Stomach smooth muscle (tissue), 2 donors: ENCODE results near the gene GLUD2.
"Not testable (repeated sequence)": the region's sequence is repeated elsewhere in the genome, so short reads cannot be mapped to it uniquely, and the experiment has no call there.

Experiments used
- H3K27ac ChIP-seq: one replicate; pipeline ENCODE4 v1.7.0; 2013; ENCODE audit warnings: mild to moderate bottlenecking, low read length, inconsistent platforms
- H3K27me3 ChIP-seq, 2 donors: one replicate each; pipeline ENCODE4 v1.7.0; 2013; ENCODE audit warnings: low read length in 2 of 2; ENCODE audit not compliant: insufficient read depth in 2 of 2, control insufficient read depth in 1 of 2
- H3K36me3 ChIP-seq, 2 donors: one replicate each; pipeline ENCODE4 v1.7.0; 2013; ENCODE audit warnings: low read length in 2 of 2; ENCODE audit not compliant: control insufficient read depth in 2 of 2, insufficient read depth in 2 of 2
- H3K4me1 ChIP-seq: one replicate; pipeline ENCODE4 v1.7.0; 2013; ENCODE audit warnings: low read length; ENCODE audit not compliant: control insufficient read depth, insufficient read depth
- H3K4me3 ChIP-seq, 2 donors: one replicate each; pipeline ENCODE4 v1.7.0; 2013; ENCODE audit warnings: low read length in 2 of 2
- H3K9ac ChIP-seq, 2 donors: one replicate each; pipeline ENCODE4 v1.7.0; 2013; ENCODE audit warnings: low read length in 2 of 2, mild to moderate bottlenecking in 1 of 2
- H3K9me3 ChIP-seq, 2 donors: one replicate each; pipeline ENCODE4 v1.7.0; 2013; ENCODE audit warnings: low read length in 2 of 2; ENCODE audit not compliant: control insufficient read depth in 2 of 2
- donor health status: healthy.
- donor health status: Pancreatic carcinoma.

The GLUD2 gene

GRCh38 chrX:121047441-121048419 is at the start of gene GLUD2:
TSS of gene GLUD2 (plus strand) at chrX:121047610. CDS start at chrX:121047685, 75 bp downstream.
- H3K27me3 ChIP-seq, H3K36me3 ChIP-seq: not testable (repeated sequence)

GRCh38 chrX:120999413-120999812 is 48.0 kb upstream of the GLUD2 start:
- Histone ChIP-seq H3K4me3 (no peak overlapping the region), H3K27ac (no peak overlapping the region), H3K9me3 (no peaks in the 10 kb centered on the region), H3K4me1 (no peaks in the 10 kb centered on the region), H3K36me3 (no peaks in the 10 kb centered on the region), H3K9ac (no peak overlapping the region), H3K27me3 (no peaks in the 10 kb centered on the region)

More at GRCh38 chrX:121047441-121048419, at the start of gene GLUD2:
- not testable (repeated sequence) for H3K9me3 ChIP-seq, H3K4me1 ChIP-seq, H3K9ac ChIP-seq, H3K27ac ChIP-seq
- peak within 1 kb of the TSS in 1 of 2 donors; percentile 44 for H3K4me3 ChIP-seq

DNA sequence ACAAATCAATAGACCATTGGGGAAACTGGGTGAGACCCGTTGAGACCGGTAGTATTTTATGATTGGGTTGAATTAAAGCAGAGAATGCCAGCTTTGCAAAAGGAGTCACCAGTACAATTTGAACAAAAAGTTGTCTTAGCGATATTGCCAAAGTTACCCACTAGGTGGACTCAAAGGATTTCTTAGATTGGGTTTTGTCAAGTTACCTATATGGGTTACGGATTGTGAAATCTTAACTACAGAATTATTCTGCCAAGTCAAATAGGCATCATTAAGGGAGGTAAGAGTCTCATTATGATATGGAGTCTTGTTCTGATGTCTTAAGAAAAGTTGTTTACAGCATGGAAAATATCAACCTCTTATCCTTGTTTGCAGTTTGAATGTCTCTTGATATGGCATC is 46.8 kb upstream of the GLUD2 start:
- Histone ChIP-seq H3K4me1 (no peaks in the 10 kb centered on the region), H3K9ac (no peak overlapping the region), H3K4me3 (no peak overlapping the region), H3K9me3 (no peaks in the 10 kb centered on the region), H3K27ac (no peak overlapping the region), H3K27me3 (no peaks in the 10 kb centered on the region), H3K36me3 (no peaks in the 10 kb centered on the region)

GRCh38 chrX:121008920-121009319 is 38.5 kb upstream of the GLUD2 start:
- Histone ChIP-seq H3K27ac (no peak overlapping the region), H3K27me3 (no peaks in the 10 kb centered on the region), H3K4me3 (no peak overlapping the region), H3K9ac (no peak overlapping the region), H3K4me1 (no peaks in the 10 kb centered on the region), H3K36me3 (no peaks in the 10 kb centered on the region), H3K9me3 (no peaks in the 10 kb centered on the region)

GRCh38 chrX:121009764-121010163 is 37.6 kb upstream of the GLUD2 start:
- Histone ChIP-seq H3K4me3 (no peak overlapping the region), H3K9me3 (no peaks in the 10 kb centered on the region), H3K4me1 (no peaks in the 10 kb centered on the region), H3K36me3 (no peaks in the 10 kb centered on the region), H3K27ac (no peak overlapping the region), H3K9ac (no peak overlapping the region), H3K27me3 (peaks cover 0 to 1% of the 10 kb centered on the region in 2 donors)

DNA sequence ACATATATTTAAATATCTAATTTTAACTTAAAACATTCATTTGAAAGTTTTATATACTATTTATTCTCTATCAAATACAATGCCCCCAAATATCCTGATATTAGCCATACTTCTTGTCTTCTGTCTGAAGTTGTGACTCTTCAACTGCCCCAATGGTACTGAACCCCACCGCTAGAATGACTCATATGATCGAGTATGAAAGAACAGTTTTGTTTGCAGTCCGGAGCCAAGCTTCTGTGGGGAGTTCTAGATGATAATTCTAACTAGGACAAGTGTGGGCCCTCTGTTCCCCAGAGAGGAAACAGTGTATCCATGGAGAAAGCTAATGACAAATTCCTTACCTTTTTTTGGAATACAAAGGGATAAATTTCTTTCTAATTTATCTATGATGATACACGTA is 37.2 kb upstream of the GLUD2 start:
- Histone ChIP-seq H3K9ac (no peak overlapping the region), H3K27ac (no peak overlapping the region), H3K4me3 (no peak overlapping the region), H3K36me3 (no peaks in the 10 kb centered on the region), H3K9me3 (no peaks in the 10 kb centered on the region), H3K4me1 (no peaks in the 10 kb centered on the region), H3K27me3 (peaks cover 0 to 2% of the 10 kb centered on the region in 2 donors)

DNA sequence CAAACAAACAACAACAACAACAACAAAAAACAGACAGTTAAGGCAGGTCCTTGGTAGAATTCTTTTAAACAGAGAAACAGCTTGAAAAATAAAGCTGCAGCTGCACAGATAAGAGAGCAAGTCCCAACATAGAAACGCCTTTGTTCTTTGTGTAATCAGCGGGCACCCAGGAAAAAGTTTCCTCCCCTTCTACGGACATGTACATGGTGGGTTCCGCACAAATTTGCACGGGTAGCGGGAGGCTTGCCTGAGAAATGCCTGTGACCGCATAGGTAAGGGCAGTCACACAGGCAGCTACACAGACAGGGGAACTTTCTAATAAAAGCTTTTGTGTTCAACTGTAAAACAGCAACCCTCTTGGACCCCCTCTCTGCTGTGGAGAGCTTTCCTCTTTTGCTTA is 36.2 kb upstream of the GLUD2 start:
- no peak overlapping the region for H3K9ac ChIP-seq
- H3K27me3 ChIP-seq, result peaks cover 0 to 2% of the 10 kb centered on the region in 2 donors
- H3K36me3 ChIP-seq, result no peaks in the 10 kb centered on the region
- H3K4me3 ChIP-seq, result no peak overlapping the region
- H3K9me3 ChIP-seq, result no peaks in the 10 kb centered on the region
- H3K4me1 ChIP-seq, result no peaks in the 10 kb centered on the region
- no peak overlapping the region for H3K27ac ChIP-seq

- Histone ChIP-seq H3K36me3 (no peaks in the 10 kb centered on the region), H3K9me3 (no peaks in the 10 kb centered on the region), H3K9ac (no peak overlapping the region), H3K4me1 (no peaks in the 10 kb centered on the region), H3K27me3 (peaks cover 0 to 2% of the 10 kb centered on the region in 2 donors), H3K4me3 (no peak overlapping the region), H3K27ac (no peak overlapping the region)
These were observed 33.4 kb upstream of the GLUD2 start for GRCh38 chrX:121013897-121014455.

- Histone ChIP-seq H3K4me3 (no peak overlapping the region), H3K27me3 (peaks cover 0 to 2% of the 10 kb centered on the region in 2 donors), H3K4me1 (no peaks in the 10 kb centered on the region), H3K27ac (no peak overlapping the region), H3K36me3 (no peaks in the 10 kb centered on the region), H3K9ac (no peak overlapping the region), H3K9me3 (no peaks in the 10 kb centered on the region)
These were observed 32.6 kb upstream of the GLUD2 start for GRCh38 chrX:121014826-121015225.

DNA sequence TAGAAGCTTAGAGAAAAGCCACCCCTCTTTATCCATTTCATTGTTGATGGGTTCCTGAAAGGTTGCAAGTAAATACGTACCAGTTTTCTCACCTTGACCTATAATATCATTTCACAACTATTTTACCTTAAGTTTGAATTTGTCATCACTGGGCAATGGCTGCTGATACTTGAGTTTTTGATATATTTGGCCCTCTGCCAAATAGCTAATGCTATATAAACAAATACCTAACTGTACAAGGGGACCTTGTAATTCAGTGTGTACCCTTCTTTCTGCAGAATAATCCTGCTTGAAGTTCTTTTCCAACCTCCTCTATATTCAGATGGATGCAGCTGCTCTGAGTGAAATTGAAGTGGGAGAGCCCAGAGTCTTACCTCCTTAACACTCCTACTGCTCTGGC is 19.0 kb upstream of the GLUD2 start:
- Histone ChIP-seq H3K4me1 (no peaks in the 10 kb centered on the region), H3K4me3 (no peak overlapping the region), H3K27me3 (no peaks in the 10 kb centered on the region), H3K9me3 (no peaks in the 10 kb centered on the region), H3K9ac (no peak overlapping the region), H3K27ac (no peak overlapping the region), H3K36me3 (no peaks in the 10 kb centered on the region)

GRCh38 chrX:121030083-121030482 is 17.3 kb upstream of the GLUD2 start:
- Histone ChIP-seq H3K9ac (no peak overlapping the region), H3K27me3 (no peaks in the 10 kb centered on the region), H3K4me3 (no peak overlapping the region), H3K27ac (no peak overlapping the region), H3K9me3 (no peaks in the 10 kb centered on the region), H3K4me1 (no peaks in the 10 kb centered on the region), H3K36me3 (no peaks in the 10 kb centered on the region)
